NOMO-1 (cell line): ENCODE results near the gene ATP6V0A1.
"Not testable (repeated sequence)": the region's sequence is repeated elsewhere in the genome, so short reads cannot be mapped to it uniquely, and the experiment has no call there.

Source experiments
- DNase-seq, 2 experiments: peaks; one replicate each; lab custom pipeline; 2025; ENCODE audit not compliant: unreplicated experiment in 2 of 2; lab: John Stamatoyannopoulos, UW

Gene ATP6V0A1

GRCh38 chr17:42436391-42436790 is 22.3 kb upstream of the ATP6V0A1 start:
- no peak for DNase-seq

GRCh38 chr17:42438600-42439567 is 19.8 kb upstream of the ATP6V0A1 start:
- DNase-seq = no peak

- no peak for DNase-seq
These were observed 17.1 kb upstream of the ATP6V0A1 start for GRCh38 chr17:42441371-42442195.

- DNase-seq = no peak
These were observed 16.5 kb upstream of the ATP6V0A1 start for GRCh38 chr17:42442196-42442565.

GRCh38 chr17:42449176-42449575 is 9.5 kb upstream of the ATP6V0A1 start:
- DNase-seq = not testable (repeated sequence)

GRCh38 chr17:42449838-42450237 is 8.8 kb upstream of the ATP6V0A1 start:
- DNase-seq = not testable (repeated sequence)

GRCh38 chr17:42451270-42451669 is 7.4 kb upstream of the ATP6V0A1 start:
- not testable (repeated sequence) for DNase-seq

- DNase-seq = peak; percentile 67 to 99
These were observed 5.2 kb upstream of the ATP6V0A1 start for GRCh38 chr17:42453439-42453838.

GRCh38 chr17:42454987-42455386 is 3.7 kb upstream of the ATP6V0A1 start:
- not testable (repeated sequence) for DNase-seq

- peak; percentile 69 to 94 for DNase-seq
These were observed 2.2 kb upstream of the ATP6V0A1 start for GRCh38 chr17:42456223-42457106.

GRCh38 chr17:42457107-42457792 is 1.4 kb upstream of the ATP6V0A1 start:
- DNase-seq = peak; percentile 24 to 64

- DNase-seq = peak; percentile 12 to 16
These were observed 650 bp downstream of the ATP6V0A1 start for GRCh38 chr17:42459256-42459800.

GRCh38 chr17:42459801-42460281 is 1.2 kb downstream of the ATP6V0A1 start:
- DNase-seq = peak; percentile 48 to 90

- peak in 1 of 2 experiments; percentile 36 for DNase-seq
These were observed 1.7 kb downstream of the ATP6V0A1 start for GRCh38 chr17:42460371-42460770.

- no peak for DNase-seq
These were observed 5.3 kb downstream of the ATP6V0A1 start for GRCh38 chr17:42463976-42464400.

GRCh38 chr17:42467889-42468288 is 9.2 kb downstream of the ATP6V0A1 start:
- DNase-seq = no peak

GRCh38 chr17:42472709-42473521 is 14.2 kb downstream of the ATP6V0A1 start:
- DNase-seq = peak; percentile 17 to 60

GRCh38 chr17:42474276-42474675 is 15.6 kb downstream of the ATP6V0A1 start:
- DNase-seq = no peak

GRCh38 chr17:42475121-42475520 is 16.4 kb downstream of the ATP6V0A1 start:
- peak; percentile 3 to 81 for DNase-seq
